GM19397 (cell line): ENCODE measurements around the gene PLAC8L1.
A peak's percentile ranks its signal among the peaks of the same experiment; 100 is the strongest.

Experiments
- ATAC-seq: cut with Tn5 transposase; IDR thresholded peaks from one replicate; pipeline ENCODE4 v1.9.1; 2021; ENCODE audit warnings: mild to moderate bottlenecking, moderate library complexity; ENCODE audit not compliant: unreplicated experiment

PLAC8L1 gene

DNA sequence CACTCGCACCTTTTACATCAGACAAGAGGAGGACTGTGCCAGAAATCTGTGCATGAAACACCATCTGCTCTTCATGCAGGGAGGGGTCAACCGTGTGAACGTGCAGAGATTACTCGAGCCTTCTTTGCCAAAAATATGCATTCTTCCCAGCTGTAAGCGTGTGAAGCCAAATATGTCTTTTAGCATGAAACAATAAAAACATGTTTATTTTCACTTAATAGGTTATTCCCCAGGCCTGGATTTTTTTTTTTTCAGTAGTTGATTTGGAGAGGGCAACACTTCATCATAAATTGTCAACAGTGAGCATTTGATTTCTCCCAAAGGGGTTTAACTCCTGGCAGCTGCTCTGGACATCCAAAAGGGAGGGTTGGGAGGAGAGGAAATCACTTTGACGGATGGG is 23.8 kb downstream of the PLAC8L1 start:
- no peak for ATAC-seq

DNA sequence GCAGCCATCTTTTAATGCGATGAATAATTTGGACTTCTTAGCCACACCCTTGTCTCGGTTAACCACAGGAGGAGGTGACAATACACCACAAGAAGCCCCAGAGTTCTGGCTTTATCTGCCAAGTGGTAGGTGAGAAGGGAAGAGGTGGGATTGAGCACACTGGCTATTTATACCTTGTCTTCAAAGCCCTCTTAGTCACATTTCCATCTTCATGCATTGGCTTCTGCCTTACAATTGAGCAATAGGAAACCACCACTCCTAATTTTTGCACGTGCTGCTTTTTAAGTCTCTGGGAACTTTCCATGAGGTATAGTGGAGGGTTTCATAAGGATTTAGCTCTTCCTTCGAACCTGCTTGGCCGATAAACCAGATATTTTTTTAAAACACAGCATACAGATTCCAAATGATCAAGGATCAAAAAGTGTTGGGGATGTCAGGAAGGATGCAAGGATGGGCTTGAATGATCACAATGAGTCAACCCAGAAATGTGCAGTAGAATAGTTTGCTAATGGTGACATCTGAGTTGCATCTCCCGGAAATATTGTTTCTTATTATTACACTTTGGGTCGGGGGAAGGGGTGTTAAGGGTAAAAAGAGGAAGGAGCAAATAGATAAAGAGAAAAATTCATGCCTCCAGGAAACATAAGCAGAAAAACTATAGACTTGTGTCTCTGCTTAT is 25.5 kb downstream of the PLAC8L1 start:
- ATAC-seq: no peak

DNA sequence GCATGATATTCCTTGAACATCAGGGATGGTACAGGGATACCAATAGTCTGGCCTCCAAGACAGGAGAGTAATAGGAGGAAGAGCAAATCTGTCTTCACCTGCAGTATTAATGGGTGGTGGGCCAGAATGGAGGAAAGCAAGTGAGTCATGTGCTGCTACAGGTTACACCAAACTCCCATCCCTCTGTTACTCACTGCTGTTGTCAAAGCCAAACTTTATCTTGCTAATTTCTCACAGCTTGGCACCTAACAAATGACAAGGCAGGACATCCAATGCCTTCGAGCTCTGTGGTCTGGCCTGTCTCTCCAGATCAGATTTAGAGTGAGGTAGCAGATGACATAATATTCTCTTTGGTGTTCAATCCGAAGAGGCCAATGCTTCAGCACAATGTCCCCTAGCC is 26.8 kb downstream of the PLAC8L1 start:
- ATAC-seq: no peak

GRCh38 chr5:146076455-146076854 is 28.9 kb downstream of the PLAC8L1 start:
- no peak for ATAC-seq

DNA sequence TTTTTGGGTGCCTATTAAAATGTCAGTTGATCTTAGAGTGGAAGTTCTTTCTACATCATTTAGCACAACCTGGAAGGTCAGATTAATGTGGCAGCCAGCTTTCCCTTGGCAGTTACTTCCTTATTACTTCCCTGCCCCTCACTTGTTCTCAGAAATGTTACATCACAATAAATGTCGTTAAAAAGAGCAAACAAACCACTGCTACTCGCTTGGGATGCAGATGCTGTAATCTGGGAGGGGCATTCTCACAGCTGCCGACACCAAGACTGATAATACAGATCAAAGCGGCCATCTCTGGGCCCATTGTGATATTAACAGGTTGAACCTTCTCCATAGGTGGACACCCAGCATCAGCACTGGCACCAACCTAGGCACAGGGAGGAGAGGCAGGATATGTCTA is 29.3 kb downstream of the PLAC8L1 start:
- ATAC-seq: no peak

- ATAC-seq: no peak
Measured at GRCh38 chr5:146073239-146073900, 32.0 kb downstream of the PLAC8L1 start.

DNA sequence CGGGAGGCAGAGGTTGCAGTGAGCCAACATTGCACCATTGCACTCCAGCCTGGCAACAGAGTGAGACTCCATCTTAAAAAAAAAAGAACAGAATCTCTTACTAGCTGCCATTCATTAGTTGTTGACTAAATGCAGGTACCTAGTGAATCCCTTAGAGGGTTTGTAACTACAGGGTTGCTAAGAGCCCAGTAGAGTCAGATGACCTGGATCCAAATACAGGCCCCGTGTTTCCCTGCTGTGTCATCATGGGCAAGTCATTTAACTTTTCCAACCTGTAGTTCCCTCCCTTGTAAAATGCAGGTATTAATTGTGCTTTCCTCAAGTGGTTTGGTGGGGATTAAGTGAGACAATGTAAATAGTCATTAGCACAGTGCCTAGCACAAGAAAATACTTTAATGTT is 32.8 kb downstream of the PLAC8L1 start:
- ATAC-seq: no peak

- no peak for ATAC-seq
Measured at GRCh38 chr5:146071171-146071570, 34.2 kb downstream of the PLAC8L1 start.

DNA sequence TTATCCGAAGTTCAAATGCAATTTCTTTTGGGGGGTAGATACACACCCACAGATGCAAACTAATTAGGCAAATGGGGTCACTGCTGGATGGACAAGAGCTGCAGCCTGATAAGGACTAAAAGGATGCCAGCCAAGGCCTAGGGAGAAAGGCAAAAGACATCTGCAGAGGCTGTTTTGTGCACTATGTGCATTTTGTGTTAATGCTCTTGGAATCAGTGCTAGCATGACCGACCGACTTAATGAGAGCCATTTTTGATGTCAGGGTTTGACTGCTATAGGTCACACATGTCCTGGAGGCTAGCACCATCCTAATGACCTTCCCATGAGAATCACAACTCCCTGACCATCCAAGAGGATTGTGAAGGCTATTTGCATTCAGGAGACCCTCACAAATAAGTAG is 34.6 kb downstream of the PLAC8L1 start:
- no peak for ATAC-seq

DNA sequence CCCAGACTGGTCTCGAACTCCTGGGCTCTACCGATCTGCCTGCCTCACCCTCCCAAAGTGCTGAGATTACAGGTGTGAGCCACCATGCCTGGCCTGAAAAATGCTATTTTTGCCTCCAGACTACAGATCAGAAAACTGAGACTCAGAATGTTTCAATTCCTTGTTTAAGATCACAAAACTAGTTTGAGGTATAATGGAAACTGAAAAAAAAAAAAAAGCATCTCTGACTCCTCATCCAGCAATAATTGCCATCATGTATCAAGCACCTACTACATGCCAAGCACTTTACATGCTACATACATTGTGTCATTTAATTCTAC is 35.6 kb downstream of the PLAC8L1 start:
- peak; percentile 23 for ATAC-seq

DNA sequence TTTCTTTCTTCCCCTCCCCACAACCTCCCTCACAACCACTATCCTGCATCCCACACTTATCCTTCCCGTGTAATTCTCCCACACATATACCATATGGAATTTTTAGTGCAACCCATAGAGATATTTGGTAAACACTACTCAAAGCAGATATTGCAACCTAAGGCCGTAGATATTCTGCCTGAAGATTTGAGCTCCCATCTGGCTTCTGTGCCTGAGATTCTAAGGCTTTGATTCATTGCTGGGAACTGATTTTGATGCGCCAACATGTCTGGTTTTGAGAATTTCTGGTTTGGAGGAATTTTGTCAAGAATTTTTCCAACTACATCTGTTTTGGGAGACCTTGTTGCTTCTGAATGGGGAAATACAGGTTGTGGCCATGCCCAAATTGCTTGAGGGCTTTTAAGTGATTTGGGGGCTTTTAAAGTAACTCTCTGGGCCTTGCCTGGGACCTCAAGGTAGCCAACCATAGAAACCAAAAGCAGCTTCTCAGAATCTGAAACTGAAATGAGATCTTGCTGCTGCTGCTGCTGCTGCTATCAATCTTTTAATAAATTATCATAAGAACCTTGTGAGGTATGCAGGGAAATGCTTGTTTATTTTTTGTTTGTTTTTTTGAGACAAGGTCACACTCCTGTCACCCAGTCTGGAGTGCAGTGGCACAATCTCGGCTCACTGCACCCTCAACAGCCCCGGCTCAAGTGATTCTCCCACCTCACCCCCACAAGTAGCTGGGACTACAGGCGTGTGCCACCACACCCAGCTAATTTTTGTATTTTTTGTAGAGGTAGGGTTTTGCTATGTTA is 36.2 kb downstream of the PLAC8L1 start:
- ATAC-seq: peak; percentile 72

DNA sequence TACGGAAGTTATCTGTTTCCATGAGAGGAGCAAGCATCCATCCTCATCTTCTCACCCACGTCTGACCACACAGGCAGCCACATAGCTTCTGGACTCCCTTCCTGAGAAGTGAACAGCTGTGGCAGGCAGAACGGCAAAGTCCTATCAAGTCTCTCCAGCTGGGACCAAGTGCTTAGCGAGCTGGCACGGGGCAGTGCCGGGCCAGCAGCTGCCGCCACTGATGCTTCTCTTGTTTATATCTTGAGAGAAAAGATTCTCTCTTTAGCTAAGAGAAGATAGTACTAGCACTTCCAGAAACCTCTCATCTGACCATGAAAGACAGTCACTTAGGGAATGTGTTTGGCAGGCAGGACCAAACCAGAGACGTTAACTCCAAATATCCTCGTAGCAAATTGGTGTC is 37.2 kb downstream of the PLAC8L1 start:
- ATAC-seq: no peak

DNA sequence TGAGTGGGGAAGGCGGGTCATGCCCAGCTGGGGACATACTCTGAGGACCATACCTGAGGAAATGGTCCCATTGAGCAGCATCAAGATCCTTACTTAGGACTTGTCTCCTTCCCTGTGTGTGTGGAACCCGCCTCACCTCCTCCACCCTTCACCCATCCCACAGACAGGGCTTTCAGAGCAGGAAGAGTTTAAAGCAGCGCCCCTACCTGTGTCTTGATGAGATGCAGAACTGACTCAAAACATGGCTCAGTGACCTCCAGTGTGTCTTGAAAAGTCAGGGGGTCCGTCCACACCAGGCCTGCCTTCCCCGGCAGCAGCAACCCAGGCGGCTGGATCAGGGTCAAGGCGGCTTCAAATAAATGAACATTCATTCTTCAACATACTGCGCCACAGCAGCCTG is 38.4 kb downstream of the PLAC8L1 start:
- ATAC-seq: no peak

GRCh38 chr5:146060221-146060585 is 45.2 kb downstream of the PLAC8L1 start:
- ATAC-seq: no peak

GRCh38 chr5:146059460-146060220 is 45.7 kb downstream of the PLAC8L1 start:
- ATAC-seq: no peak

DNA sequence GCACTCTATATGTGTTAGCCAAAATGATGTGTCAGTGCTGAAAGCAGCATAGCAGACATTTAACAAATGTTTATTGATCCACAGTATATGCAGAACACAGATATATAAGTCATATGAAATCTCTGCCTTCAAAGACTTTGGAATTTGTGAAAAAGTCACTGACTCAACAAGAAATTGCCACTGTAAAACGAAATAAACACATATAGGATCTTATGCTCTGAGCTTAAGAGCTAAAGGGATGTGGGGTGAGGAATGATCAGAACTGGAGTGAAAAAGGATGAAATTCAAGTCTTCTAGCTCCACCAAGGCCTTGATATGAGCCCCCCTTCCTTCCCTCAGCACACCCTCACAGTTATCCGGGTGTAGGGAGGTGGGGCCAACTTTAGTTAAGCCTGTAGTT is 49.9 kb downstream of the PLAC8L1 start:
- ATAC-seq: no peak

DNA sequence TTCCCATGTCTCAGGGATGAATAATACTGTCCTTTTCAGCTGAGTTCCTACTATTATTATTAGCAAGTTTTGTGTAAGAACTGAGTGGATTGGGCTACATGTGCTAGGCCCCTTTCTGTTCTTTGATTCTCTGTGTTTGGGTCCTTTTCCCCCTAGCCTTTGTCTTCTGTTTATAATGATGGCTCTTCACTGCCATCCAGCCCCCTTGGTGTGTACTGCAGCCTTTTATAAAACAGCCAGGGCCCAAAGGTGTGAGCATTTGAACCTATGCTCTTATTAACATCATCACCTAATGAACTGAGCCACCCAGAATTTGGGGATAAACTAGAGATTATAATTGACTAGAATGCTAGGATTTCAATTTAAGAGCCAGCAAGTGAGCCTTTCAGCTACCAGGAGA is 52.6 kb downstream of the PLAC8L1 start:
- ATAC-seq: no peak

DNA sequence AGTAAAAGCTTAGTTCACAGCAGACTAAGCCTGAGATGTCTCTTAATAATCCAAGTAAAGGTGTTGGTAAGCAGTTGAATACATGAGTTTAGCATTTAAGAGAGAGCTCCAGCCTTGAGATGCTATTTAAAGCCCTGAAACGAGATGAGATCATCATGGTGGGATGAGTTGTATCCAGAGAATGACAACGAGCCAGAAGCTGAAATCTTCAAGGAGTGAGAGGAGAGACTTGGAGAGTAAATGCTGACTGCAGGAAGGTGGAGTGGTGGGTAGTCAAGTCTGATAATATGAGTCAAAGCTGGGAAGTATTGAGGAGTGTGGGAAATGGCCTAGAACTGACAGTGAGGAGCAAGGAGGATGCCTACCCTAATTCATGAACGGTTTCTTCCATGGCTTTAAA is 53.7 kb downstream of the PLAC8L1 start:
- no peak for ATAC-seq

DNA sequence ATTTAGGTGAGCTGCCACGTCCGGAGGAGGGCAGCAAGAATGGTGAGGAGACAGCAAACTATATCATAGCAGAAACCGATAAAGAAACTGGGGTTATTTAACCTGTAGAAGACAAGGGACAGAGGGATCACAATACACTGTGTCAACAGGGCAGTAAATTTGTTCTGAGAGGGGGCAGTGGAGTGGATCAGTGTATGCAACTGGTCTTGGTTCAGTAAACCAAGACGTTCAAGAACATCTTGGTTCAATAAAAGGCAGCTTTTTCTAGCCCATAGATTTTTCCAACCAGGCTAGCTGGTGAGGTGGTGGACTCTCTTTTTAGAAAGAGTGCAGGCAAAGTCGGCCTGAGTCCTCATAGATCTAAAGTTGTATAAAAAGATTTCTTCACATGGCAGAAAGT is 55.3 kb downstream of the PLAC8L1 start:
- no peak for ATAC-seq

DNA sequence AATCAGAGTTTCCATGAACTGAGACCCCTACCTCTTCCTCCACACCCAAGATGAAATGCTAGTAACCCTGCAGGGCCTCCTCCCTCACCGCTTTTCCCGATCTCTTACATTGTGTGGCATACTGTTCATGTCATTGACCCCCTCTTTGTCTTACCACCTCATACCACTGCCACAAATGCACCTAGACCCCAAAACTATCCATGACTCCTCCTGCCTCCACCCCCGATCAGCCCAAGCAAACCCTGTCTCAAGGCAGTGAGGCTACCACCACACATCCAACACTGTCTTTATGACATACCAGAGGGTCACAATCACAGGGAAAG is 55.7 kb downstream of the PLAC8L1 start:
- no peak for ATAC-seq

- ATAC-seq: no peak
Measured at GRCh38 chr5:146048994-146049703, 56.2 kb downstream of the PLAC8L1 start.
